ENCODE data around the gene KCTD16. TPM values are rescaled to one million over a fixed set of nuclear protein-coding genes. Genes with fewer than 3 reads are reported as not detected.

Gene KCTD16
- total RNA-seq, 2 donors from 2014 or later = 0.02 to 0.03 TPM

GRCh38 chr5:144227363-144227999, 56.8 kb downstream of the KCTD16 start:
- Histone ChIP-seq H3K9ac (ENCODE audit: low read depth in 2 of 2, low read length in 2 of 2) (no peak overlapping the region), H3K27me3 (no peaks in the 10 kb centered on the region), H3K4me1 (no peaks in the 10 kb centered on the region), H3K36me3 (no peaks in the 10 kb centered on the region), H3K27ac (no peak overlapping the region), H3K4me3 (no peak overlapping the region), H3K9me3 (no peaks in the 10 kb centered on the region)
- no peak for TF ChIP-seq CTCF (IDR thresholded peaks at IDR 0.05)
- intact Hi-C loops (cut with DNase I) = no loop called here
- no peak for DNase-seq

GRCh38 chr5:144230806-144231205, 60.1 kb downstream of the KCTD16 start:
- Histone ChIP-seq H3K9ac (ENCODE audit: low read depth in 2 of 2, low read length in 2 of 2) (no peak overlapping the region), H3K27ac (no peak overlapping the region), H3K27me3 (no peaks in the 10 kb centered on the region), H3K4me3 (no peak overlapping the region), H3K9me3 (no peaks in the 10 kb centered on the region), H3K4me1 (no peaks in the 10 kb centered on the region), H3K36me3 (no peaks in the 10 kb centered on the region)
- TF ChIP-seq CTCF (IDR thresholded peaks at IDR 0.05) = no peak
- DNase-seq = peak; percentile 17
- intact Hi-C loops (cut with DNase I) = no loop called here

- Histone ChIP-seq H3K27ac (no peak overlapping the region), H3K9me3 (no peaks in the 10 kb centered on the region), H3K4me1 (no peaks in the 10 kb centered on the region), H3K36me3 (no peaks in the 10 kb centered on the region), H3K9ac (ENCODE audit: low read depth in 2 of 2, low read length in 2 of 2) (no peak overlapping the region), H3K4me3 (no peak overlapping the region), H3K27me3 (no peaks in the 10 kb centered on the region)
- TF ChIP-seq CTCF (IDR thresholded peaks at IDR 0.05) = no peak
- intact Hi-C loops (cut with DNase I) = no loop called here
- no peak for DNase-seq
These were observed 61.6 kb downstream of the KCTD16 start for GRCh38 chr5:144232285-144232684.

GRCh38 chr5:144236499-144236898, 65.8 kb downstream of the KCTD16 start:
- no peaks in the 10 kb centered on the region for H3K4me1 ChIP-seq
- intact Hi-C loops (cut with DNase I) = no loop called here
- H3K4me3 ChIP-seq = no peak overlapping the region
- no peak overlapping the region for H3K9ac ChIP-seq (ENCODE audit: low read depth in 2 of 2, low read length in 2 of 2)
- TF ChIP-seq CTCF (IDR thresholded peaks at IDR 0.05) = no peak
- no peaks in the 10 kb centered on the region for H3K9me3 ChIP-seq
- no peaks in the 10 kb centered on the region for H3K27me3 ChIP-seq
- no peaks in the 10 kb centered on the region for H3K36me3 ChIP-seq
- DNase-seq = no peak
- no peak overlapping the region for H3K27ac ChIP-seq

- Histone ChIP-seq H3K9me3 (no peaks in the 10 kb centered on the region), H3K27me3 (no peaks in the 10 kb centered on the region), H3K27ac (no peak overlapping the region), H3K4me3 (no peak overlapping the region), H3K9ac (ENCODE audit: low read depth in 2 of 2, low read length in 2 of 2) (no peak overlapping the region), H3K4me1 (no peaks in the 10 kb centered on the region), H3K36me3 (no peaks in the 10 kb centered on the region)
- TF ChIP-seq CTCF (IDR thresholded peaks at IDR 0.05) = no peak
- DNase-seq = no peak
- intact Hi-C loops (cut with DNase I) = no loop called here
These were observed 67.2 kb downstream of the KCTD16 start for GRCh38 chr5:144237851-144238250.
